SHP77 (cell line): ENCODE data around the gene NCAM1.

Experiments used
- DNase-seq, 2 experiments: peaks; one replicate each; lab custom pipeline; 2025; lab: John Stamatoyannopoulos, UW

NCAM1 gene

GRCh38 chr11:113253406-113253805 lies 292.2 kb downstream of the NCAM1 start:
- DNase-seq, result no peak

- no peak for DNase-seq
Observed at GRCh38 chr11:113255096-113255495, 293.9 kb downstream of the NCAM1 start.

GRCh38 chr11:113255741-113256140 lies 294.5 kb downstream of the NCAM1 start:
- DNase-seq, result no peak

GRCh38 chr11:113256431-113257202 lies 295.4 kb downstream of the NCAM1 start:
- DNase-seq, result no peak

GRCh38 chr11:113260096-113260425 lies 298.8 kb downstream of the NCAM1 start:
- DNase-seq, result no peak

GRCh38 chr11:113260541-113260940 lies 299.3 kb downstream of the NCAM1 start:
- no peak for DNase-seq

- DNase-seq, result no peak
Observed at GRCh38 chr11:113261709-113262475, 300.7 kb downstream of the NCAM1 start.

GRCh38 chr11:113262594-113262993 lies 301.4 kb downstream of the NCAM1 start:
- no peak for DNase-seq

GRCh38 chr11:113263458-113264259 lies 302.4 kb downstream of the NCAM1 start:
- DNase-seq, result no peak

GRCh38 chr11:113265362-113265761 lies 304.1 kb downstream of the NCAM1 start:
- no peak for DNase-seq

GRCh38 chr11:113267493-113267892 lies 306.3 kb downstream of the NCAM1 start:
- no peak for DNase-seq

- DNase-seq, result no peak
Observed at GRCh38 chr11:113269096-113269495, 307.9 kb downstream of the NCAM1 start.

- DNase-seq, result no peak
Observed at GRCh38 chr11:113269636-113270035, 308.4 kb downstream of the NCAM1 start.

GRCh38 chr11:113270080-113270479 lies 308.9 kb downstream of the NCAM1 start:
- DNase-seq, result no peak

- no peak for DNase-seq
Observed at GRCh38 chr11:113271551-113272245, 310.5 kb downstream of the NCAM1 start.

- no peak for DNase-seq
Observed at GRCh38 chr11:113272281-113272680, 311.1 kb downstream of the NCAM1 start.

- no peak for DNase-seq
Observed at GRCh38 chr11:113272927-113273615, 311.9 kb downstream of the NCAM1 start.

- no peak for DNase-seq
Observed at GRCh38 chr11:113273720-113274119, 312.5 kb downstream of the NCAM1 start.

- DNase-seq, result peak in 1 of 2 experiments; percentile 10
Observed at GRCh38 chr11:113274713-113275582, 313.7 kb downstream of the NCAM1 start.

- no peak for DNase-seq
Observed at GRCh38 chr11:113275602-113276001, 314.4 kb downstream of the NCAM1 start.
